AG04450 (cell line): Measurements from ENCODE around the gene TMEM11. TPM values are rescaled to one million over a fixed set of nuclear protein-coding genes. Genes with fewer than 3 reads are reported as not detected.
"Not testable (repeated sequence)": the region's sequence is repeated elsewhere in the genome, so short reads cannot be mapped to it uniquely, and the experiment has no call there.

Experiments
- CTCF ChIA-PET: fragments of 300-600, 350-600 bp; formaldehyde crosslinking; extraction: SDS; loops from one replicate; lab custom pipeline; 2022; ENCODE audit warnings: antibody characterized with exemption, inconsistent platforms; lab: Charles Lee
- POLR2A ChIA-PET: fragments of 350-600 bp; formaldehyde crosslinking; extraction: SDS; loops from one replicate; lab custom pipeline; 2021; ENCODE audit warnings: antibody characterized with exemption, inconsistent platforms; lab: Yijun Ruan, JAX
- DNase-seq: peaks from one replicate; pipeline ENCODE4 v3.0.0-alpha.2; 2011; ENCODE audit warnings: low read depth, low spot score
- H3K27ac ChIP-seq: one replicate; pipeline ENCODE4 v1.5.1; 2012; ENCODE audit warnings: low read depth, low read length, control low read depth
- H3K27me3 ChIP-seq: one replicate; pipeline ENCODE4 v1.6.0; 2012; ENCODE audit warnings: low read length; ENCODE audit not compliant: control insufficient read depth, insufficient read depth
- H3K4me3 ChIP-seq: 2 replicates; pipeline ENCODE4 v1.5.1; 2011; ENCODE audit warnings: mild to moderate bottlenecking, low read depth, low read length, control low read depth
- H3K9me3 ChIP-seq: 2 replicates; pipeline ENCODE4 v1.5.1; 2012; ENCODE audit warnings: low read length; ENCODE audit not compliant: control insufficient read depth, insufficient read depth
- polyA plus RNA-seq: library from polyadenylated mRNA; depleted of rRNA; stranded (reverse); fragments of >200 nt; gene quantifications from 2 replicates; pipeline ENCODE4 v1.2.3, GENCODE V29; 2011
- TF ChIP-seq, protein P1 (sequence below): IDR thresholded peaks from 2 replicates; pipeline ENCODE4 v1.5.1; 2011; ENCODE audit warnings: low read depth, low read length, control low read depth, inconsistent platforms

The TMEM11 gene
- polyA plus RNA-seq, 1 experiment, result 27.5 TPM

DNA sequence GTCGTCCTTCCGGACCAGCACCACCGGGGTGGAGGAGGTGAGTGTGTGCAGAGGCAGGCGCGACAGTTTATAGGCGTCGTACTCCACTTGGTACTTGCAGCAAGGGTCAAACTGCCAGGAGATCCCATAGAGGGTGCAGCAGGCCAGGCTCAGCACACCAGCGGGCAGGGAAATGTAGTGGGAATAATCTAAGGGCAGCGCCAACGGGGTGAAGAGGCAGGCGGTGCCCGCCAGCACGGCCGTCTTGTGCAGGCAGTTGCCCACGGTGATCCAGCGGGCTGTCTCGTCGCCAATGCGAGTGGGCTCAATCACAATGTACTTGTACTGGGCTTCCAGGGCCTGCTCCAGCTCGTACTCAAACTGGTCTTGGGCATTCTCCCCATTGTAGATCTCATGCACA, 15.6 kb downstream of the TMEM11 start:
- no peak for DNase-seq
- H3K27me3 ChIP-seq, result no peaks in the 10 kb centered on the region
- no peaks in the 10 kb centered on the region; the same call in 1 of the 2 replicates for H3K9me3 ChIP-seq
- ChIA-PET CTCF (interaction anchor here (1.9 kb wide), 1 partner anchor 69 kb away, joined by 6 read pairs; no protein-coding TSS in a partner anchor), POLR2A (no interaction called here)
- H3K27ac ChIP-seq, result no peak overlapping the region
- no peak overlapping the region for H3K4me3 ChIP-seq
- TF ChIP-seq, protein P1, sequence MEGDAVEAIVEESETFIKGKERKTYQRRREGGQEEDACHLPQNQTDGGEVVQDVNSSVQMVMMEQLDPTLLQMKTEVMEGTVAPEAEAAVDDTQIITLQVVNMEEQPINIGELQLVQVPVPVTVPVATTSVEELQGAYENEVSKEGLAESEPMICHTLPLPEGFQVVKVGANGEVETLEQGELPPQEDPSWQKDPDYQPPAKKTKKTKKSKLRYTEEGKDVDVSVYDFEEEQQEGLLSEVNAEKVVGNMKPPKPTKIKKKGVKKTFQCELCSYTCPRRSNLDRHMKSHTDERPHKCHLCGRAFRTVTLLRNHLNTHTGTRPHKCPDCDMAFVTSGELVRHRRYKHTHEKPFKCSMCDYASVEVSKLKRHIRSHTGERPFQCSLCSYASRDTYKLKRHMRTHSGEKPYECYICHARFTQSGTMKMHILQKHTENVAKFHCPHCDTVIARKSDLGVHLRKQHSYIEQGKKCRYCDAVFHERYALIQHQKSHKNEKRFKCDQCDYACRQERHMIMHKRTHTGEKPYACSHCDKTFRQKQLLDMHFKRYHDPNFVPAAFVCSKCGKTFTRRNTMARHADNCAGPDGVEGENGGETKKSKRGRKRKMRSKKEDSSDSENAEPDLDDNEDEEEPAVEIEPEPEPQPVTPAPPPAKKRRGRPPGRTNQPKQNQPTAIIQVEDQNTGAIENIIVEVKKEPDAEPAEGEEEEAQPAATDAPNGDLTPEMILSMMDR, result no peak

DNA sequence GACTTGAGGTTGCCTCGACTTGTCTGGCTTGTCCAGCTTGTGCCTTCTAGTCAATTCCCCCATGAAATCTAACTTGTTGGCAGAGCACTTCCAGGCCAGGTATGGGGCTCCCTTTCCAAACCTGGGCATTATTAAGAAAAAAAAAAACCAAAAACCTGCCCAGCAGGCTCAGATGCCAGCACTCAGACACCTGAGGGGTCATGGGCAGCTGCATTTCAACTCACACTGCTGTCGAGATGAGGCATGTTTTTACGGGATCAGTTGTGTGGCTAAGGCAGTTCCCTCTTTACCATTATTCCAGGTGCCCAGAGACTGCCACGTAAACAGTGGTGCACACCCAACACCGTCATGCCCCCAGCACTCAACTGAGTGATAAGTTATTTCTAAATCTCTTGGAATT, 17.8 kb downstream of the TMEM11 start:
- CTCF ChIA-PET, result interaction anchor here (0.7 to 1.9 kb wide), 2 partner anchors 67 to 141 kb away, joined by 4 to 6 read pairs; no protein-coding TSS in a partner anchor
- Histone ChIP-seq H3K27ac (no peak overlapping the region), H3K27me3 (no peaks in the 10 kb centered on the region), H3K9me3 (no peaks in the 10 kb centered on the region; the same call in 1 of the 2 replicates), H3K4me3 (no peak overlapping the region)
- TF ChIP-seq, protein P1, result no peak
- DNase-seq, result no peak
- POLR2A ChIA-PET, result no interaction called here

DNA sequence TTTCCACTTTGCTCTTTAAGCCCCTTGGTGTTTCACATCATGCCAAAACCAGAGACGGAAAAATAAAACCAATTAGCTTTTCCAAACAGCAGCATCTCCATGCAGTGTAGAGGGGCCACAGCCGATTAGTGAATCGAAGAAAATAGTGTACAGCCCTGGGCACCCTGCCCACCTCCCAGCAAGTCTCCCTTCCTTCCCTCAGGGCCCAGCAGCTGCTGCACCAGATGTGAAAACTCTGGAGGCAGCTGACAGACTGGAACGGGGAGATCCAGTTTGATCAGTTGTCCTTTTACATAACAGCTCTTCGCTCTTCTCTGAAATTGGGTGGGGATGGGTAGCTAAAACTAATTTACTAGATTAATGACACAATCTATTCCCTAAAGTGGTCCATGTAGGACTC, 19.3 kb downstream of the TMEM11 start:
- POLR2A ChIA-PET, result interaction anchor here (0.7 kb wide), 1 partner anchor 74 kb away, joined by 4 read pairs; no protein-coding TSS in a partner anchor
- no peaks in the 10 kb centered on the region for H3K27me3 ChIP-seq
- TF ChIP-seq, protein P1, result no peak
- CTCF ChIA-PET, result interaction anchor here (1.9 kb wide), 1 partner anchor 66 kb away, joined by 6 read pairs; no protein-coding TSS in a partner anchor
- DNase-seq, result peak; percentile 23
- no peak overlapping the region for H3K4me3 ChIP-seq
- H3K9me3 ChIP-seq, result no peaks in the 10 kb centered on the region; the same call in 1 of the 2 replicates
- H3K27ac ChIP-seq, result peak overlapping the region; percentile 11

DNA sequence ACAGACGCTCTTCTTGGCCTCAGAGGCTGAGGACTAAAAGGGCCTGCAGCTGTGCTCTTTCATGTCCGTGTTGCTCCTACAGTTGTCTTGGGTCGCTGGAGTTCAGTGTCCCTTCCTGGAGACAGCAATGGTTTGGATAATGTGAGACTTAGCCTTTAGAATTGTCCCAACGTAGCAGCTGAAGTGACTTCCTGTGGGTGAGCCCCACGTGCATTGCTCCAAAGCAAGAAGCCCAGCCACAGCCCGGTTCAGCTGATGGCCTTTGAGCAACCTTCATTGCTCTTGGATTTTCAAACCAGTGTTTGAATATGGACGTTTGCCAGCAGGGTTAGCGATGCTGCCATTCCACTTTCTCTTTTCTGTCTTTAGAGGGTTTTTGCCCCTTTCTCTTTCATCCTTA, 19.7 kb downstream of the TMEM11 start:
- TF ChIP-seq, protein P1, result no peak
- ChIA-PET POLR2A (interaction anchor here (0.7 kb wide), 1 partner anchor 73 kb away, joined by 4 read pairs; no protein-coding TSS in a partner anchor), CTCF (interaction anchor here (1.9 kb wide), 1 partner anchor 65 kb away, joined by 6 read pairs; no protein-coding TSS in a partner anchor)
- no peaks in the 10 kb centered on the region for H3K27me3 ChIP-seq
- H3K9me3 ChIP-seq, result no peaks in the 10 kb centered on the region; the same call in 1 of the 2 replicates
- H3K4me3 ChIP-seq, result no peak overlapping the region
- H3K27ac ChIP-seq, result no peak overlapping the region
- no peak for DNase-seq

DNA sequence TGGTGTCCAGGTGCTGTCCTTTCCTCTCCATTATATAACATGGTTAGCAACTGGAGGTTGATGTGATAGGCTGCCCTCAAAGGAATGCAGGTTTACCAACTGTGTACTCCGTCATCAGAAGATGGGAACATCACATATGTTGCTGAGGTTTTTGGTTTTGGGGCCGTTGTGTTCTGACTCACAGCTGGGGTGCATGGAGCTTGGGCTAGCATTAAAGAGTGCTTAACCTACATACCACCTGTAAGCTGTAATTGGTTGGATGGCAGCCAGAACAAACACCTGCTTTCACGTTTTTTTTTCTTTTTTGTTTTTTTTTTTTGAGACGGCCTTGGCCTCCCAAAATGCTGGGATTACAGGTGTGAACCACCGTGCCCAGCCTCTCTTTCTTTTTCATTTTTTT, 20.9 kb downstream of the TMEM11 start:
- DNase-seq, result no peak
- TF ChIP-seq, protein P1, result no peak
- H3K27me3 ChIP-seq, result no peaks in the 10 kb centered on the region
- no peak overlapping the region for H3K27ac ChIP-seq
- H3K4me3 ChIP-seq, result no peak overlapping the region
- no peaks in the 10 kb centered on the region for H3K9me3 ChIP-seq
- POLR2A ChIA-PET, result no interaction called here
- CTCF ChIA-PET, result no interaction called here

DNA sequence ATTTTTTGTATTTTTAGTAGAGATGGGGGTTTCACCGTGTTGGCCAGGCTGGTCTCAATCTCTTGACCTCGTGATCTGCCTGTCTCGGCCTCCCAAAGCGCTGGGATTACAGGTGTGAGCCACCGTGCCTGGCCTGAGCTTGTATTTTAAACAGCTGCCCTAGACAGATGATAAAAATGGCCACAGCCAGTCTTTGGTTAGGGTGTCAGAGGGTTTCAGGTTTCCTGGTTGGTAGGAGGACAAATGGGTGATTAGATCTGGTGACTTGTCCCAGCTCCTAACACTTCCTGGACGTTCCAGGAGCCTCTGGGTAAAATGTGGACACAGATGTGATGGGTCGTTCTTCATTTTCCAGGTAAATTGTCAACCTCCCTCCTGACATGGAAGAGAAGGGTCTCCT, 21.5 kb downstream of the TMEM11 start:
- POLR2A ChIA-PET, H3K27me3 ChIP-seq, CTCF ChIA-PET, H3K4me3 ChIP-seq, H3K9me3 ChIP-seq, H3K27ac ChIP-seq, DNase-seq: not testable (repeated sequence)
